ENCODE measurements around the gene FGFR2. TPM values are rescaled to one million over a fixed set of nuclear protein-coding genes. Genes with fewer than 3 reads are reported as not detected.
"Not testable (repeated sequence)": the region's sequence is repeated elsewhere in the genome, so short reads cannot be mapped to it uniquely, and the experiment has no call there.

The FGFR2 gene
- total RNA-seq, 4 donors from 2014 or later, result 22.5 to 58.0 (median 44.4) TPM

GRCh38 chr10:121556918-121557573, 41.2 kb downstream of the FGFR2 start:
- no peaks in the 10 kb centered on the region for H3K9me3 ChIP-seq
- DNase-seq, result no peak
- no peak overlapping the region for H3K4me3 ChIP-seq
- TF ChIP-seq POLR2A (IDR thresholded peaks at IDR 0.05) (no peak), CTCF (IDR thresholded peaks at IDR 0.05) (no peak)
- H3K4me1 ChIP-seq, result peaks cover 0 to 53% (median 4%) of the 10 kb centered on the region in 3 donors
- H3K27ac ChIP-seq, result no peak overlapping the region
- no peaks in the 10 kb centered on the region for H3K27me3 ChIP-seq
- no peaks in the 10 kb centered on the region for H3K36me3 ChIP-seq
- intact Hi-C loops (cut with DNase I), result no loop called here
- 87 to 93% methylated on average over 6 of the region's 6 CpGs for WGBS, 2 donors

GRCh38 chr10:121556455-121556854, 41.8 kb downstream of the FGFR2 start:
- 68 to 79% methylated on average over 7 of the region's 7 CpGs for WGBS, 2 donors

GRCh38 chr10:121554916-121555315, 43.3 kb downstream of the FGFR2 start:
- intact Hi-C loops (cut with DNase I); H3K9me3 ChIP-seq; DNase-seq; H3K4me3 ChIP-seq; H3K27ac ChIP-seq; H3K27me3 ChIP-seq: not testable (repeated sequence)
- H3K36me3 ChIP-seq, result peaks cover 0 to 19% (median 11%) of the 10 kb centered on the region in 3 donors
- H3K4me1 ChIP-seq, result peaks cover 0 to 53% (median 4%) of the 10 kb centered on the region in 3 donors
- 88 to 90% methylated on average over 6 to 9 of the region's 9 CpGs for WGBS, 2 donors

More at GRCh38 chr10:121556455-121556854, 41.8 kb downstream of the FGFR2 start:
- no peaks in the 10 kb centered on the region for H3K9me3 ChIP-seq
- no peak overlapping the region for H3K4me3 ChIP-seq
- H3K4me1 ChIP-seq, result peaks cover 0 to 53% (median 4%) of the 10 kb centered on the region in 3 donors
- intact Hi-C loops (cut with DNase I), result no loop called here
- peak overlapping the region in 1 of 4 donors; percentile 28 for H3K27ac ChIP-seq
- TF ChIP-seq CTCF (IDR thresholded peaks at IDR 0.05), result no peak
- no peak for TF ChIP-seq POLR2A (IDR thresholded peaks at IDR 0.05)
- no peak for DNase-seq
- H3K36me3 ChIP-seq, result peaks cover 0 to 3% (median 0%) of the 10 kb centered on the region in 3 donors
- no peaks in the 10 kb centered on the region for H3K27me3 ChIP-seq

- no peak for TF ChIP-seq CTCF (IDR thresholded peaks at IDR 0.05)
- TF ChIP-seq POLR2A (IDR thresholded peaks at IDR 0.05), result no peak
- Histone ChIP-seq H3K27ac (peak overlapping the region in 3 of 4 donors; percentile 6 to 46 (median 38)), H3K4me3 (no peak overlapping the region), H3K27me3 (no peaks in the 10 kb centered on the region), H3K9me3 (no peaks in the 10 kb centered on the region), H3K36me3 (peaks cover 0 to 31% (median 11%) of the 10 kb centered on the region in 3 donors), H3K4me1 (peaks cover 0 to 41% (median 4%) of the 10 kb centered on the region in 3 donors)
- intact Hi-C loops (cut with DNase I), result no loop called here
- DNase-seq, result no peak
- 40 to 64% methylated on average over 8 of the region's 8 CpGs for WGBS, 2 donors
These were observed 44.6 kb downstream of the FGFR2 start for GRCh38 chr10:121553511-121554264.

- DNase-seq, result no peak
- TF ChIP-seq POLR2A (IDR thresholded peaks at IDR 0.05) (no peak), CTCF (IDR thresholded peaks at IDR 0.05) (no peak)
- Histone ChIP-seq H3K27ac (no peak overlapping the region), H3K9me3 (no peaks in the 10 kb centered on the region), H3K4me3 (no peak overlapping the region), H3K36me3 (peaks cover 0 to 38% (median 11%) of the 10 kb centered on the region in 3 donors), H3K4me1 (peaks cover 0 to 32% (median 4%) of the 10 kb centered on the region in 3 donors), H3K27me3 (no peaks in the 10 kb centered on the region)
- WGBS, 2 donors, result 70 to 87% methylated on average over 4 of the region's 4 CpGs
- intact Hi-C loops (cut with DNase I), result no loop called here
These were observed 45.5 kb downstream of the FGFR2 start for GRCh38 chr10:121552746-121553145.
